PC-9 (cell line): ENCODE data around the gene NFIA.

Experiments
- CTCF ChIP-seq: fragments of 200-600 bp; sonication (generic); conservative IDR thresholded peaks from 2 replicates; pipeline ENCODE4 v1.6.1; 2017; ENCODE audit warnings: mixed run types, antibody characterized with exemption, mild to moderate bottlenecking, moderate library complexity
- EZH2 ChIP-seq: fragments of 200-600 bp; sonication (generic); IDR thresholded peaks from 2 replicates; pipeline ENCODE4 v1.8.0; 2017; ENCODE audit warnings: antibody characterized with exemption, low read depth

GRCh38 chr1:61419657-61420056 lies 337.3 kb downstream of the NFIA start:
- no peak for TF ChIP-seq CTCF
- TF ChIP-seq EZH2, result no peak
